PC-9 (cell line): ENCODE data around the gene EHMT1.

Source experiments
- CTCF ChIP-seq: fragments of 200-600 bp; sonication (generic); conservative IDR thresholded peaks from 2 replicates; pipeline ENCODE4 v1.6.1; 2017; ENCODE audit warnings: mixed run types, antibody characterized with exemption, mild to moderate bottlenecking, moderate library complexity
- EZH2 ChIP-seq: fragments of 200-600 bp; sonication (generic); IDR thresholded peaks from 2 replicates; pipeline ENCODE4 v1.8.0; 2017; ENCODE audit warnings: antibody characterized with exemption, low read depth

GRCh38 chr9:137680444-137681358 is 61.9 kb downstream of the EHMT1 start:
- TF ChIP-seq CTCF (no peak), EZH2 (no peak)
